Inflammatory macrophage (primary cell): ENCODE measurements around the gene TSSC4.

Source experiments
- DNase-seq, 2 donors: peaks; one replicate each; pipeline ENCODE4 v3.0.0-alpha.2; 2020 to 2022

Gene TSSC4

GRCh38 chr11:2435288-2436012, 34.9 kb downstream of the TSSC4 start:
- no peak for DNase-seq

DNA sequence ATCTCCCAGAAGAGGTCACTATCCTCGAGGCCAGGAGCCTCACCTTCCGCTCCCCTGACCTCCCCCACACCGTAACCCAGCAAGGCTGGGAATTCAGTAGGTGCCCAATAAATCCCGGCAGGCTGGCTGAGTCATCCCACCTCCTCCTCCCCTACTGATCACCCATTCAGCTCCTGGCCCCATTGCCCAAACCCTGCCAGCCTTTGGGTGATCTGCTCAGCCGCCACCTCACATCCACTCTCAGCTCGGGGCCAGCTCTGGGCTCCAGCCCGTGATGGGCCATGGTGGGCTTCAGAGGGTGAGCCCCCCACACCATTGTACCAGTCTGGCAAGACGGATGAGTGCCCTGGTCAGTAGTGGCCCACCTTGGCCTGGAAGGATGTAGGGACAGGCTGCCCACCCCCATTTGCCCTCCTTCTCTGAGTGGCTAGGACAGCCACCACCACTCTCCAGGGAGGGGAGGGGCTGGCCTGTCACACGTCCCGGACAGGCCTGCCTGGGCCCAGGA, 35.5 kb downstream of the TSSC4 start:
- no peak for DNase-seq

DNA sequence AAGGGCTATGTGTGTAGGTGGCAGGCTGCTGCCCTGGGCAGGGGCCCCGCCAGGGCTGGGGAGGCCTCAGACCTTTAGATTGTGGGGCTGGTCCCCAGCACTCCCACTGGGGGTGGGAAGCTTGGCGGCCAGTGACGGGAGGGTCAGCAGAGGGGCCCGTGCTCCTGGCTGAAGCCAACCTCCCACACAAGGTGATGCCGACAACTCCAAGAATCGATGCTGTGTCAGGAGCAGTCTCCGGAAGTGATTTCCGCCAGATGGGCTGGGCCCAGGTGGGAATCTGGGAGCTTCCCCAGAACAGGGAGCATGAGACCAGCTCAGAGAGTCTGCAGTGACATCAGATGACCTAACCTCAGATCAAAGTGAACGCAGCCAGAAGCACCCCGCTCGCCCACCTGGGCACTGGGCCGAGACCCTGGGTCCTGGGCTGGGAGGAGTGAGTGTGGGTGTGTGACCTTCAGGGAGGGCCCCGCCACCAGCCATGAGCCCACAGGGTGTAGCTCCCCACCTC, 36.0 kb downstream of the TSSC4 start:
- DNase-seq, result no peak

DNA sequence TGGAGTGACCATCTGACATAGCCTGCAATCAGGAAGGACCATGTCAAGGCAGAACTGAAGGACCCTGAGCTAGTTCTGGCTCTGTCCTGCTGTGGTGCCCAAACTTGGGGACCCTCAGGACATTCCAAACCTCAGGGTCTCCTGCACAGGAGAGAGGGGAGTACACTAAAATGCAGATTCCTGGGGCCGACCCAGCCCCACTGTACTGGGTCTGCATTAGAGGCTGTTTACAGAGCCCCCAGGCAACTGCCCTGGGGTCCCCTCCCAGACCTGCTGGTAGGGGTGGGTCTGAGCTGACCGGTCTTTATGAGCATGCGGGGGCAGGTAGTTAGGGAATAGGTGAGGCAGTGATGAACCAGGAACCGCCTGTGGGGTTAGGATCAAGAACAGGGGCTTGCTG, 37.0 kb downstream of the TSSC4 start:
- no peak for DNase-seq

DNA sequence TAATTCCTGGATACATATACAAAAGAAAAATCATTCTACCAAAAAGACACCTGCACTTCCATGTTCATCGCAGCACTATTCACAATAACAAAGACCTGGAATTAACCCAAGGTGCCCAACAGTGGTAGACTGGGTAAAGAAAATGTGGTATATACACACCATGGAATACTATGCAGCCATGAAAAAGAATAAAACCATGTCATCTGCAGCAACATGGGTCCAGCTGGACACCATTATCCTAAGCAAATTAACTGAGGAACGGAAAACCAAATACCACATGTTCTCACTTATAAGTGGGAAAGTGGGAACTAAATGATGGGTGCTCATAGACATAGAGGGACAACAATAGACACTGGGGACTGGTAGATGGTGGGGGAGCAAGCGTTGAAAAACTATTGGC, 39.3 kb downstream of the TSSC4 start:
- no peak for DNase-seq

GRCh38 chr11:2440646-2441045, 40.1 kb downstream of the TSSC4 start:
- peak; percentile 59 to 72 for DNase-seq

GRCh38 chr11:2441171-2441570, 40.6 kb downstream of the TSSC4 start:
- no peak for DNase-seq

DNA sequence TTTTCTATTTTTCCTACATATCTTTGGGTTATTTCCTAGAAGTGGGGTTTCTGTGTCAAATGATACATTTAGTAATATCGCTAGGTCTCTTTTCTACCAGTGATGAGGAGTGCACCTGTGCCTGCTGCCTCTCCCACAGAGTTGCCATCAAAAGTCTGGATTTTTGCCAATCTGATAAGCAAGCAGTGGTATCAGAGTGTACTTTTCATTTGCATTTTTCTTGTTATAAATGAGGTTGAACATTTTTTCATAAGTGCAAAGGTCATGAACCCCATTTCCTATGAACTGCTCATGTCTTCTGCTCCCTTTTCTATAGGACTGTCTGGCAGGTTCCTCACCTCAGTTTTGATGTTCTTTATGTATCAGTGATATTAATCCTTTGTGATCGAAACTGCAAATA, 42.0 kb downstream of the TSSC4 start:
- no peak for DNase-seq

DNA sequence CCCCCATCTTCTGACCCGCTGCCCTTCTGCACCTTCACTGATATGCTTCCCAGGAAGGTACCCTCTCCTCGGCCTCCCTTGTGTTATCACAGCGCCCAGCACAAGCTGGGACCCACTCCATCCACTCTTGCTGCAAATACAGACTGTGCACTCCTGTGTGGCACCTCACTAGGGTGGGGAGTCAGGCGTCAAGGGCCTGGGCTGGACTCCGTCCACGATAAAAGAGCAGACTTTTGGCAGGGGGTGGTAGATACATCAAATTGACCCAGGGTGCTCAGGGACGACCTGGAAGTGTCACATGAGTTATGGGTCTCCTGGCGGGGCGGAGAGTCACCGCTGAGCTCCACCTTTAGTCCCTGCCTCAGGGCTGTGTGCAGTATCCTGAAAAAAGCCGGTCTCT, 42.9 kb downstream of the TSSC4 start:
- no peak for DNase-seq

GRCh38 chr11:2443881-2444820, 43.6 kb downstream of the TSSC4 start, which contains the start of gene TRPM5:
TRPM5 (minus strand) TSS chr11:2444514; CDS start chr11:2423036, 21,478 bp downstream.
- no peak for DNase-seq

DNA sequence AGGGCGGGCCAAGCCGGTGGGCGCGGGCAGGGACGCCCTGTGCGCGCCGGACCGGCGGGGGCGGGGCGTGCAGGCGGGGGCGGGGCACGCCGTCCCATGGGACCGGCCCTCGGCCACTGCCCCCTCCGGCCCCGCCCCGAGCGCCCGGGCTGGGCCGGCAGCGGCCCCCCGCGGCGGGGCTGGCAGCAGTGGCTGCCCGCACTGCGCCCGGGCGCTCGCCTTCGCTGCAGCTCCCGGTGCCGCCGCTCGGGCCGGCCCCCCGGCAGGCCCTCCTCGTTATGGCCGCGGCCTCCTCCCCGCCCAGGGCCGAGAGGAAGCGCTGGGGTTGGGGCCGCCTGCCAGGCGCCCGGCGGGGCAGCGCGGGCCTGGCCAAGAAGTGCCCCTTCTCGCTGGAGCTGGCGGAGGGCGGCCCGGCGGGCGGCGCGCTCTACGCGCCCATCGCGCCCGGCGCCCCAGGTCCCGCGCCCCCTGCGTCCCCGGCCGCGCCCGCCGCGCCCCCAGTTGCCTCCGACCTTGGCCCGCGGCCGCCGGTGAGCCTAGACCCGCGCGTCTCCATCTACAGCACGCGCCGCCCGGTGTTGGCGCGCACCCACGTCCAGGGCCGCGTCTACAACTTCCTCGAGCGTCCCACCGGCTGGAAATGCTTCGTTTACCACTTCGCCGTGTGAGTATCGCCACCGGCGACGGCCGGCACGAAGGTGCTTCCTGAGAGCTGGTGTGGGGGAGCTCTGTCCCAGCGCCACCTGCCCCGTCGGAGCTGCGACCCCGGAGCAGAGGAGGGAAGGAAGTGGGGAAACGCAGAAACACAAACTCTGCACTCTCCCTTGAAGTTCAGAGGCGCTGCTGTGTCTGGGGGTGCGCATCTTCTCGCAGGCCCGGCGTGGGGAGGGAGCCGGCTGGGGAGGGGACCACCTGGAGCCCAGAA, 44.5 kb downstream of the TSSC4 start, which contains the start of gene KCNQ1:
Gene KCNQ1 (plus strand): TSS at position 188 of the 925 bp plus-strand sequence. CDS start 91 bp downstream, at position 279.
- DNase-seq, result peak; percentile 68 to 72

- no peak for DNase-seq
Observed at GRCh38 chr11:2445746-2446551, 45.4 kb downstream of the TSSC4 start.

DNA sequence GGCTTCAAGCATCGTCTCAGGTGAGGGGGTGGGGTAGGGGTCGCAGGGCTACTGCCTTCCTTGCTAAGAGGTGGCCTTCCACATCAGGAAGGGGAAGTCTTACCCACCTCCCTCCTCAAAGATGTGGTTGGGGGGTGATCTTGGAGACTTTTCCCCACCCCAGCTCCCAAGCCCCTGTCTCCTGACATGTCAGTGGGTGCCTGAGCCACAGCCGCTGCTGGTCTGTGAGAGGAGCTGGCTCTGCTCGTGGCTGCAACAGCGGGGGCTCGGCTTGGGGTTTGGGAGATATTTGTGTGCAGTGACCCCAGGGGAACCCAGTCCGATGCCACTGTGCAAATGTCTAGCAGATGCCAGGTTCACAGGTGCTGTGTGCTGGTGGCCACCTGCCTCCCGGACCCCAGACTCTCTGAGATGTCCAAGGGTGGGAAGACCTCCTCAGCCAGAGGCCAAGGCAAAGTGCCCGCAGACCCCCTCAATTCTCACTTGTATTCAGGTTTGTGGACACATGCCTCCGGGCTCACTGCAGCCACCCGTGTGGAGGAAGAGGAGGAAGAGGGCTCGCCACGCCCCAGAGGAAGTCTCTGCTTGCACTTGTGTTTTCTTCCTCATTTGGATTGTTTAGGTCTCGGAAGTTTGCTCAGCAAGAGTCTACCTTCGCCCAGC, 46.2 kb downstream of the TSSC4 start:
- DNase-seq, result peak; percentile 54 to 57

GRCh38 chr11:2447253-2447950, 46.9 kb downstream of the TSSC4 start:
- peak; percentile 33 to 50 for DNase-seq

DNA sequence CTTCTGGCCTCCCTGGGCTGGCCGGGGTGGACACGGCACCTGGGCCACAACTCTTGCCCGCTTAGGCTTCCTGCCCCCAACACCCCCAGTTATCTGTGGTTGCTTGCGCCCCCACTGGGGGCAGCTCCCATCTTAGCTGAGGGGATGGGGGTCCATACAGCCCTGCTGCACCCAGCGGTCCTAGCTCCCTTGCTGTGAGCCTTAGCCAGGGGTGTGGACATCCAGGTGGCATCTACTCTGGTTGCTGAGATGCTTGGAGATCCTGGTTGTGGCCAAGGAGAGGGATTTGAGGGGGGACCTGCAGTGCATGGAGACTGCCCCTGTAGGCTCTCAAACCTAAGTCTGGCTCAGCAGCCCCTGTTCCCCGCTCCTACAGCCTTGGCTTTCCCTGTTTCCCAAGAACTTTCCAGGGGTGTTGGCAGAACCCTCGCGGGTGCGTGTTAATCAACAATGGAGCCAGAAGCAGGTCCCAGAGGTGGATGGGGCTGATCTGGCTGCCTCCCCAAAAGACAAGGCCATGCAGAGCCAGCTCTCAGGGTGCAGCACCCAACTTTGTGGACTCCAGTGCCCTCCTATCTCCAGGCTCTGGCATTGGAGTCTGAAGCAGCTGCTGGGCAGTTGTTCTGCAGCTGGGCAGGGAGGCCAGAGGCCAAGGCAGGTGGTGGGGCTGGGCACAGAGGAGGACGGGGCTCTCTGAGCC, 47.6 kb downstream of the TSSC4 start:
- no peak for DNase-seq

GRCh38 chr11:2448661-2449547, 48.4 kb downstream of the TSSC4 start:
- no peak for DNase-seq

- DNase-seq, result no peak
Observed at GRCh38 chr11:2449548-2450320, 49.2 kb downstream of the TSSC4 start.
